GM12878 (cell line): ENCODE measurements around the gene FAM193A. TPM values are rescaled to one million over a fixed set of nuclear protein-coding genes. Genes with fewer than 3 reads are reported as not detected.

Experiments
- ATAC-seq: fragments of 200-7000 bp; cut with Tn5 transposase; 3 replicates; pipeline ENCODE4 v1.9.1; 2020; ENCODE audit warnings: mild to moderate bottlenecking, moderate library complexity
- BruUV-seq: library from RNA; stranded (reverse); fragments of 400-500 nt; replicated peaks from 2 replicates; lab custom pipeline; 2021; lab: Mats Ljungman, UMichigan
- CTCF ChIA-PET: fragments of 300-600 bp; sonication (Branson Sonifier 250); formaldehyde crosslinking; extraction: SDS; loops from one replicate; lab custom pipeline; 2021; ENCODE audit warnings: inconsistent platforms; lab: Yijun Ruan, JAX
- POLR2A ChIA-PET: fragments of 350-600 bp; formaldehyde crosslinking; extraction: SDS; loops from one replicate; lab custom pipeline; 2021; ENCODE audit warnings: inconsistent platforms; lab: Charles Lee
- RAD21 ChIA-PET: fragments of 300-600 bp; sonication (Branson Sonifier 250); formaldehyde crosslinking; loops from one replicate; lab custom pipeline; 2023; ENCODE audit warnings: antibody characterized with exemption; ENCODE audit not compliant: unreplicated experiment; lab: Charles Lee
- SMC1A ChIA-PET: fragments of 300-600 bp; sonication (Branson Sonifier 250); formaldehyde crosslinking; loops from one replicate; lab custom pipeline; 2023; ENCODE audit not compliant: unreplicated experiment, uncharacterized antibody; lab: Charles Lee
- DNase-seq: peaks from one replicate; pipeline ENCODE4 v3.0.0-alpha.2; 2011; ENCODE audit warnings: low read depth, low spot score
- FAIRE-seq: peaks from 3 replicates; lab custom pipeline; 2011; peaks lifted over from hg19 to GRCh38; lab: Jason Lieb, UNC
- H2AFZ ChIP-seq: 2 replicates; pipeline ENCODE4 v1.6.0; 2011; ENCODE audit warnings: low read depth, low read length, control low read depth; ENCODE audit not compliant: control insufficient read depth
- H3K27ac ChIP-seq: 2 replicates; pipeline ENCODE4 v1.5.1; 2011; ENCODE audit warnings: control low read depth; ENCODE audit not compliant: control insufficient read depth, insufficient read depth
- H3K27me3 ChIP-seq, 2 experiments: replicated peaks in 1 of 2; 2 replicates each; pipeline versions ENCODE4 v1.6.0 to v1.6.1; 2011; ENCODE audit warnings: low read length in 1 of 2; ENCODE audit not compliant: control insufficient read depth in 2 of 2, insufficient read depth in 2 of 2
- H3K36me3 ChIP-seq, 2 experiments: 2 replicates each; pipeline ENCODE4 v1.5.1; 2011; ENCODE audit warnings: low read length in 1 of 2; ENCODE audit not compliant: control insufficient read depth in 2 of 2, insufficient read depth in 2 of 2
- H3K4me1 ChIP-seq: 2 replicates; pipeline ENCODE4 v1.6.1; 2011; ENCODE audit warnings: mild to moderate bottlenecking, low read length, moderate library complexity, mixed read lengths; ENCODE audit not compliant: control insufficient read depth, insufficient read depth
- H3K4me2 ChIP-seq: 2 replicates; pipeline ENCODE4 v1.6.0; 2011; ENCODE audit warnings: control low read depth; ENCODE audit not compliant: control insufficient read depth, insufficient read depth
- H3K4me3 ChIP-seq: fragments of 200-600 bp; sonication (generic); 2 replicates; pipeline ENCODE4 v1.5.1; 2016
- H3K79me2 ChIP-seq: 2 replicates; pipeline ENCODE4 v1.6.0; 2011; ENCODE audit warnings: low read length; ENCODE audit not compliant: control insufficient read depth, insufficient read depth
- H3K9ac ChIP-seq: 2 replicates; pipeline ENCODE4 v1.8.0; 2011; ENCODE audit warnings: low read length, control low read depth, mixed read lengths; ENCODE audit not compliant: control insufficient read depth, insufficient read depth
- H3K9me3 ChIP-seq: replicated peaks from 3 replicates; pipeline ENCODE4 v1.5.1; 2011; ENCODE audit warnings: mild to moderate bottlenecking, low read length; ENCODE audit not compliant: control insufficient read depth, insufficient read depth
- H4K20me1 ChIP-seq: 2 replicates; pipeline ENCODE4 v1.6.0; 2011; ENCODE audit not compliant: control insufficient read depth, insufficient read depth
- CEBPB ChIP-seq, 2 experiments: fragments of 150-350 bp in 1 of 2; IDR thresholded peaks; 2 replicates each; pipeline ENCODE4 v1.6.1; 2012 to 2014; ENCODE audit warnings: low read depth in 2 of 2, low read length in 2 of 2, borderline replicate concordance in 1 of 2, inconsistent platforms in 1 of 2
- EP300 ChIP-seq, 2 experiments: fragments of 150-350 bp in 1 of 2; IDR thresholded peaks; 2 replicates each; pipeline ENCODE4 v1.6.1; 2011 to 2012; ENCODE audit warnings: low read depth in 2 of 2, low read length in 2 of 2, borderline replicate concordance in 1 of 2, improper control_type of control experiment in 1 of 2, inconsistent platforms in 1 of 2; ENCODE audit not compliant: control insufficient read depth in 1 of 2
- FOXK2 ChIP-seq: fragments of 450-650 bp; IDR thresholded peaks from 2 replicates; pipeline ENCODE4 v1.6.1; 2017; ENCODE audit warnings: mild to moderate bottlenecking, moderate library complexity
- GABPA ChIP-seq: IDR thresholded peaks from 2 replicates; pipeline ENCODE4 v1.6.1; 2014; ENCODE audit warnings: antibody characterized with exemption, low read depth, mild to moderate bottlenecking, inconsistent platforms
- IKZF1 ChIP-seq: fragments of 450-650 bp; conservative IDR thresholded peaks from 2 replicates; pipeline ENCODE4 v1.6.1; 2017; ENCODE audit warnings: antibody characterized with exemption, mild to moderate bottlenecking
- MEF2B ChIP-seq: fragments of 450-650 bp; IDR thresholded peaks from 2 replicates; pipeline ENCODE4 v1.6.1; 2018; ENCODE audit warnings: mild to moderate bottlenecking, moderate library complexity; ENCODE audit not compliant: partially characterized antibody, poor library complexity, severe bottlenecking
- POU2F2 ChIP-seq: IDR thresholded peaks from 3 replicates; pipeline ENCODE4 v1.6.1; 2011; ENCODE audit warnings: low read depth, mild to moderate bottlenecking, low read length, borderline replicate concordance
- SMAD5 ChIP-seq: IDR thresholded peaks from 2 replicates; pipeline ENCODE4 v1.6.1; 2016; ENCODE audit warnings: antibody characterized with exemption, low read depth
- TARDBP ChIP-seq: IDR thresholded peaks from 2 replicates; pipeline ENCODE4 v1.6.1; 2016; ENCODE audit warnings: borderline replicate concordance
- ZNF207 ChIP-seq: fragments of 450-650 bp; IDR thresholded peaks from 2 replicates; pipeline ENCODE4 v1.6.1; 2014; ENCODE audit warnings: antibody characterized with exemption, mild to moderate bottlenecking, borderline replicate concordance
- WGBS: methylation state at CpG from one replicate; pipeline ENCODE4 v1.1.6; 2016; ENCODE audit warnings: low lambda C conversion rate; ENCODE audit not compliant: insufficient replicate concordance, insufficient coverage; ENCODE audit errors: missing lambda C conversion rate; 5-methylcytosine and 5-hydroxymethylcytosine counted together
- in situ Hi-C: fragments of 300-500 bp; cut with MboI; formaldehyde crosslinking; loops from 9 replicates; pipeline ENCODE4 v1.14.3; 2018; ENCODE audit warnings: mixed read lengths
- intact Hi-C: fragments of 100-400 bp; cut with micrococcal nuclease; formaldehyde crosslinking; loops from one replicate; pipeline ENCODE4 v1.14.2; 2022; ENCODE audit not compliant: unreplicated experiment
- polyA plus RNA-seq, 11 experiments: library from polyadenylated mRNA; depleted of rRNA in 4 of 11; unstranded in 6 of 11; stranded (reverse) in 5 of 11; fragments of >200 nt; fragmentation: Nextera tagmentation in 4 of 11; fragmentation: Illumina TruSeq in 1 of 11; extraction: Ambion mirVana in 4 of 11; extraction: Trizol in 1 of 11; gene quantifications; 1 replicate in 1 of 11; 2 replicates in 10 of 11; pipeline versions ENCODE4 v1.2.1 to v1.2.3, GENCODE V29; 2011 to 2016; ENCODE audit warnings: inconsistent platforms in 2 of 11, missing spikeins in 2 of 11, low read depth in 1 of 11
- total RNA-seq, 4 experiments: library from RNA; depleted of rRNA in 3 of 4; stranded (reverse); fragments of >200 nt in 3 of 4; fragmentation: Illumina TruSeq in 1 of 4; extraction: Trizol in 1 of 4; gene quantifications; 2 replicates each; pipeline versions ENCODE4 v1.2.1 to v1.2.3, GENCODE V29; 2013 to 2021
- TF ChIP-seq, protein P1 (sequence below): IDR thresholded peaks from 2 replicates; pipeline ENCODE4 v1.6.1; 2012; ENCODE audit warnings: low read depth, low read length, improper control_type of control experiment
- TF ChIP-seq, protein P2 (sequence below): fragments of 450-650 bp; IDR thresholded peaks from 2 replicates; pipeline ENCODE4 v1.6.1; 2017; ENCODE audit warnings: mild to moderate bottlenecking, moderate library complexity

Gene FAM193A
- total and polyA plus RNA-seq, 10 of the 15 experiments (the other 5 are each of a cell fraction or from before 2014, with no cell fraction given) = 0.52 to 23.3 (median 7.4) TPM

DNA sequence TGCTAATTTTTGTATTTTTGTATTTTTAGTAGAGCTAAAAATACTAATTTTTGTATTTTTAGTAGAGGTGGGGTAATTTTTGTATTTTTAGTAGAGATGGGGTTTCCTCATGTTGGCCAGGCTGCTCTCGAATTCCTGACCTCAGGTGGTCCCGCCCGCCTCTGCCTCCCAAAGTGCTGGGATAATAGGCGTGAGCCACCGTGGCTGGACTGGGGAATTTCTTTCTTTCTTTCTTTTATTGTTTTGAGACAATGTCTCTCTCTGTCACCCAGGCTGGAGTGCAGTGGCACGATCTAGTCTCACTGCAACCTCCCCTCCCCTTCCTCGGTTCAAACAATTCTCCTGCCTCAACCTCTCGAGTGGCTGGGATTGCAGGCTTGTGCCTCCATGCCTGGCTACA is 83.0 kb downstream of the FAM193A start:
- 92% methylated on average over 8 of the region's 8 CpGs for WGBS
- intact Hi-C loops = no loop called here
- ChIA-PET RAD21 (no interaction called here), POLR2A (no interaction called here), CTCF (no interaction called here), SMC1A (no interaction called here)
- DNase-seq (no peak), FAIRE-seq (no peak), ATAC-seq (no peak)
- Histone ChIP-seq H3K9ac (no peak overlapping the region), H3K27ac (no peak overlapping the region), H3K4me2 (no peak overlapping the region), H3K79me2 (peaks cover 46% of the 10 kb centered on the region), H3K27me3 (no peaks in the 10 kb centered on the region), H2AFZ (no peak overlapping the region), H3K4me3 (no peak overlapping the region), H3K9me3 (no peaks in the 10 kb centered on the region), H3K4me1 (no peaks in the 10 kb centered on the region), H4K20me1 (peaks cover 3% of the 10 kb centered on the region; the same call in 1 of the 2 replicates), H3K36me3 (peaks cover 0 to 1% of the 10 kb centered on the region in 2 experiments; a peak in 2 of 4 replicates)
- in situ Hi-C loops = no loop called here
- no peak for TF ChIP-seq SMAD5
- BruUV-seq = no TSS peak

DNA sequence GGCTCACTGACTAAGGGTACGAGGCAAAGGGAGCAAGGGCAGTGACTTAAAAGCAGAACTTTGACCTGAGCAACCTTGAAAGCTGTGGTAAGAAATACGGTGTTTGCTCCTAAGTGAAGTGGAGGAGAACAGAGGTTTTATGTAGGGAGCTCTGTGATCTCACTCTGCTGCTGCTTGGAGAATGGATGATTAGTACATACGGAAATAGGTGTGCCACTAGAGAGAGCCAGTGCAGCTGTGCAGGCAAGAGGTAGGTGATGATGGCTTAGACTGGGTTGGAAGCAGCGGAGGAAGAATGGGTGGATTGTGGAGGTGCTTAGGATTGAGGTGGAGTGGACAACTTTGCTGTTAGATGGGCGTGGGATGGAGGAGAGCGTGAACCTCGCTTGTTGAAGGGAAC is 85.0 kb downstream of the FAM193A start:
- Histone ChIP-seq H3K4me2 (no peak overlapping the region), H3K4me1 (no peaks in the 10 kb centered on the region), H3K79me2 (peaks cover 35% of the 10 kb centered on the region), H3K9me3 (no peaks in the 10 kb centered on the region), H3K36me3 (peaks cover 0 to 7% of the 10 kb centered on the region in 2 experiments; a peak in 3 of 4 replicates), H2AFZ (no peak overlapping the region), H4K20me1 (peaks cover 3% of the 10 kb centered on the region; the same call in 1 of the 2 replicates), H3K27me3 (no peaks in the 10 kb centered on the region), H3K4me3 (no peak overlapping the region), H3K9ac (no peak overlapping the region), H3K27ac (no peak overlapping the region)
- POLR2A ChIA-PET = interaction anchor here (0.6 to 1.4 kb wide), 2 partner anchors 70 to 342 kb away, joined by 3 to 4 read pairs; partner anchors contain the start of genes GRK4 and NOP14
- DNase-seq (no peak), ATAC-seq (no peak), FAIRE-seq (no peak)
- RAD21 ChIA-PET = interaction anchor here (0.7 kb wide), 1 partner anchor 153 kb away, joined by 3 read pairs; the partner anchor contains the start of gene RNF4
- CTCF ChIA-PET = interaction anchor here (0.6 kb wide), 1 partner anchor 250 kb away, joined by 3 read pairs; no protein-coding TSS in a partner anchor
- in situ Hi-C loops = no loop called here
- SMC1A ChIA-PET = no interaction called here
- no TSS peak for BruUV-seq
- 88% methylated on average over 7 of the region's 7 CpGs for WGBS
- intact Hi-C loops = no loop called here
- TF ChIP-seq EP300 (IDR thresholded peaks at IDR 0.05; ENCODE audit: borderline replicate concordance in 1 of 2, control insufficient read depth in 1 of 2, low read depth in 2 of 2, low read length in 2 of 2) (no peak), CEBPB (IDR thresholded peaks at IDR 0.05; ENCODE audit: borderline replicate concordance in 1 of 2, low read depth in 2 of 2, low read length in 2 of 2) (no peak), IKZF1 (no peak), FOXK2 (no peak), ZNF207 (no peak), MEF2B (no peak), GABPA (no peak), POU2F2 (no peak), TARDBP (no peak)
- TF ChIP-seq, protein P1, sequence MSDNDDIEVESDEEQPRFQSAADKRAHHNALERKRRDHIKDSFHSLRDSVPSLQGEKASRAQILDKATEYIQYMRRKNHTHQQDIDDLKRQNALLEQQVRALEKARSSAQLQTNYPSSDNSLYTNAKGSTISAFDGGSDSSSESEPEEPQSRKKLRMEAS = no peak
- TF ChIP-seq, protein P2, sequence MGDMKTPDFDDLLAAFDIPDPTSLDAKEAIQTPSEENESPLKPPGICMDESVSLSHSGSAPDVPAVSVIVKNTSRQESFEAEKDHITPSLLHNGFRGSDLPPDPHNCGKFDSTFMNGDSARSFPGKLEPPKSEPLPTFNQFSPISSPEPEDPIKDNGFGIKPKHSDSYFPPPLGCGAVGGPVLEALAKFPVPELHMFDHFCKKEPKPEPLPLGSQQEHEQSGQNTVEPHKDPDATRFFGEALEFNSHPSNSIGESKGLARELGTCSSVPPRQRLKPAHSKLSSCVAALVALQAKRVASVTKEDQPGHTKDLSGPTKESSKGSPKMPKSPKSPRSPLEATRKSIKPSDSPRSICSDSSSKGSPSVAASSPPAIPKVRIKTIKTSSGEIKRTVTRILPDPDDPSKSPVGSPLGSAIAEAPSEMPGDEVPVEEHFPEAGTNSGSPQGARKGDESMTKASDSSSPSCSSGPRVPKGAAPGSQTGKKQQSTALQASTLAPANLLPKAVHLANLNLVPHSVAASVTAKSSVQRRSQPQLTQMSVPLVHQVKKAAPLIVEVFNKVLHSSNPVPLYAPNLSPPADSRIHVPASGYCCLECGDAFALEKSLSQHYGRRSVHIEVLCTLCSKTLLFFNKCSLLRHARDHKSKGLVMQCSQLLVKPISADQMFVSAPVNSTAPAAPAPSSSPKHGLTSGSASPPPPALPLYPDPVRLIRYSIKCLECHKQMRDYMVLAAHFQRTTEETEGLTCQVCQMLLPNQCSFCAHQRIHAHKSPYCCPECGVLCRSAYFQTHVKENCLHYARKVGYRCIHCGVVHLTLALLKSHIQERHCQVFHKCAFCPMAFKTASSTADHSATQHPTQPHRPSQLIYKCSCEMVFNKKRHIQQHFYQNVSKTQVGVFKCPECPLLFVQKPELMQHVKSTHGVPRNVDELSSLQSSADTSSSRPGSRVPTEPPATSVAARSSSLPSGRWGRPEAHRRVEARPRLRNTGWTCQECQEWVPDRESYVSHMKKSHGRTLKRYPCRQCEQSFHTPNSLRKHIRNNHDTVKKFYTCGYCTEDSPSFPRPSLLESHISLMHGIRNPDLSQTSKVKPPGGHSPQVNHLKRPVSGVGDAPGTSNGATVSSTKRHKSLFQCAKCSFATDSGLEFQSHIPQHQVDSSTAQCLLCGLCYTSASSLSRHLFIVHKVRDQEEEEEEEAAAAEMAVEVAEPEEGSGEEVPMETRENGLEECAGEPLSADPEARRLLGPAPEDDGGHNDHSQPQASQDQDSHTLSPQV = no peak
